Measurements from ENCODE around the gene MOV10. TPM values are rescaled to one million over a fixed set of nuclear protein-coding genes. Genes with fewer than 3 reads are reported as not detected.

The MOV10 gene
- total and polyA plus RNA-seq, 2 of the 13 experiments (the other 11 are each of a cell fraction or from before 2014, with no cell fraction given): 56.4 to 58.2 TPM

DNA sequence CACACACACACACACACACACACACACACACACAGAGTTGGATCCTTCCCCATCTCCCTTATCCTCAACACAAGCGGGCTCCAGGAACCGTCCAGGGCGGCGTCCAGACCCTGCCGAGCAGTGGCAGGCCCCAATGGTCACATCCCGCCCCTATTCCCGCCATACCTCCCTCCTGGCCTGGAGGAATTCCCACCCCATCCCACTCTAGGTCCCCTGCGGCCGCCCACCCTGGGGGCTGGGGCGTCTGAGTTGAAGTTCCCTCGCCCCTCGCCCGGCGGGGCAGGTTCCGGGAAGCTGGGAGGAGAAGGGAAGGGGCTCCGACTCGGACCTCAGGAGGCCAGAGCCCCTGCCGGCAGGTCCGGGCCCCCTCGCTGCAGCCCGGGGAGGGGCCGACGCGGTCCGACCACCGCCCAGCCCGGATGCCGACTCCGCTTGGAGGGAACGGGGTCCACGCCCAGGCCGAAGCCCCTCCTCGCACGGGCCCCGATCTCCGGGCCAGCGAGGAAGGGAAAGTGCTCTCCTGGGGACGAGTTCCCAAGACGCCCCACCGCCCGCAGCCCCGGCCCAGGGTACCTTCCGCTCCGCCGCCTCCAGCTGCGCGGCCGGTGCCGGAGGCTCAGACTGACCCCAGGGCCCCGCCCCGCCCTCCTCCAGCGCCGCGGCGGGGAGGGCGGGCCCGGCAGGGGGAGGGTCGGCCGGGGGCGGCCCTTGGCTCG, 32.2 kb downstream of the MOV10 start, which contains the start of gene RHOC:
TSS of gene RHOC (minus strand) at position 623 of the 716 bp plus-strand sequence. CDS start 3,328 bp downstream, outside the sequence.
- Histone ChIP-seq H3K79me2 (ENCODE audit: insufficient read depth, low read length) (peaks cover 22% of the 10 kb centered on the region), H3K27ac (ENCODE audit: extremely low read length, insufficient read depth, low read length) (peak within 1 kb of the TSS; percentile 78), H3K36me3 (replicated peaks in 1 of 2; ENCODE audit: control insufficient read depth in 1 of 2, insufficient read depth in 2 of 2, low read length in 2 of 2) (peaks cover 0 to 16% of the 10 kb centered on the region in 2 experiments; a peak in 4 of 5 replicates), H3K4me1 (ENCODE audit: insufficient read depth, low read length) (peaks cover 46% of the 10 kb centered on the region), H3K9me3 (ENCODE audit: low read length) (no peaks in the 10 kb centered on the region), H3K4me3 (replicated peaks in 1 of 3; ENCODE audit: insufficient read depth in 1 of 3, low read depth in 2 of 3, low read length in 3 of 3) (peak within 1 kb of the TSS; percentile 96 to 99 (median 98)), H3K9ac (ENCODE audit: insufficient read depth, low read depth, low read length) (peak within 1 kb of the TSS; percentile 85), H3K27me3 (ENCODE audit: control insufficient read depth in 1 of 2, insufficient read depth in 2 of 2, low read length in 2 of 2) (peaks cover 4 to 38% of the 10 kb centered on the region in 2 experiments; a peak in 4 of 5 replicates), H3K4me2 (ENCODE audit: low read depth, low read length) (peak within 1 kb of the TSS; percentile 99), H2AFZ (ENCODE audit: low read length) (peak within 1 kb of the TSS; percentile 66), H4K20me1 (ENCODE audit: insufficient read depth, low read length) (no peaks in the 10 kb centered on the region)
- intact Hi-C loops (cut with micrococcal nuclease; ENCODE audit: unreplicated experiment) (loop anchor here (1.0 to 2.0 kb wide), 2 partner anchors 87 to 312 kb away; partner anchors contain the start of genes CAPZA1 and ST7L), in situ Hi-C loops (cut with HindIII; ENCODE audit: extremely low pct_ligation_motif_present, low pct_unique_long_range_greater_than_20kb) (loop anchor here (5.0 to 25.0 kb wide), 5 partner anchors 34 to 331 kb away; partner anchors contain the start of genes CAPZA1, MOV10, ST7L and WNT2B)
- 2% methylated on average over 11 of the region's 61 CpGs for WGBS (ENCODE audit: low lambda C conversion rate)
- ChIA-PET POLR2A (interaction anchor here (0.7 to 3.0 kb wide), 5 partner anchors 9 to 45 kb away, joined by 3 to 40 read pairs (median 3); partner anchors contain the start of gene MOV10), CTCF (ENCODE audit: low intra/inter-chr PET ratio, low total read pairs) (interaction anchor here (1.7 to 2.6 kb wide), 2 partner anchors 32 to 316 kb away, joined by 6 to 17 read pairs; partner anchors contain the start of gene MOV10)
- BruUV-seq (replicated peaks): no TSS peak
- DNase-seq (ENCODE audit: low spot score) (no peak), ATAC-seq (peak; percentile 72), FAIRE-seq (no peak)
- TF ChIP-seq HNF4G (IDR thresholded peaks at IDR 0.05; ENCODE audit: borderline replicate concordance, low read depth, low read length) (no peak), HNF4G (CRISPR knock-in tag; IDR thresholded peaks at IDR 0.05; ENCODE audit: borderline replicate concordance, low read depth) (no peak), ZNF569 (CRISPR knock-in tag; IDR thresholded peaks at IDR 0.05; ENCODE audit: borderline replicate concordance) (no peak), HNRNPK (IDR thresholded peaks at IDR 0.05; ENCODE audit: low read depth, low read length, poor library complexity, severe bottlenecking) (peak; percentile 55), ZNF761 (CRISPR knock-in tag; conservative IDR thresholded peaks at IDR 0.05) (no peak), ZNF24 (IDR thresholded peaks at IDR 0.05) (no peak), MYC (CRISPR knock-in tag; IDR thresholded peaks at IDR 0.05; ENCODE audit: borderline replicate concordance) (no peak; the same call in 1 of the 2 replicates)
- TF ChIP-seq, protein P1, sequence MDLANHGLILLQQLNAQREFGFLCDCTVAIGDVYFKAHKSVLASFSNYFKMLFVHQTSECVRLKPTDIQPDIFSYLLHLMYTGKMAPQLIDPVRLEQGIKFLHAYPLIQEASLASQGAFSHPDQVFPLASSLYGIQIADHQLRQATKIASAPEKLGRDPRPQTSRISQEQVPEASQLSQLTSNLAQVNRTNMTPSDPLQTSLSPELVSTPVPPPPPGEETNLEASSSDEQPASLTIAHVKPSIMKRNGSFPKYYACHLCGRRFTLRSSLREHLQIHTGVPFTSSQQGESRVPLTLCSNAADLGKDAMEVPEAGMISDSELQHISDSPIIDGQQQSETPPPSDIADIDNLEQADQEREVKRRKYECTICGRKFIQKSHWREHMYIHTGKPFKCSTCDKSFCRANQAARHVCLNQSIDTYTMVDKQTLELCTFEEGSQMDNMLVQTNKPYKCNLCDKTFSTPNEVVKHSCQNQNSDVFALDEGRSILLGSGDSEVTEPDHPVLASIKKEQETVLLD (CRISPR knock-in tag; IDR thresholded peaks at IDR 0.05; ENCODE audit: low read depth): no peak
- TF ChIP-seq, protein P2, sequence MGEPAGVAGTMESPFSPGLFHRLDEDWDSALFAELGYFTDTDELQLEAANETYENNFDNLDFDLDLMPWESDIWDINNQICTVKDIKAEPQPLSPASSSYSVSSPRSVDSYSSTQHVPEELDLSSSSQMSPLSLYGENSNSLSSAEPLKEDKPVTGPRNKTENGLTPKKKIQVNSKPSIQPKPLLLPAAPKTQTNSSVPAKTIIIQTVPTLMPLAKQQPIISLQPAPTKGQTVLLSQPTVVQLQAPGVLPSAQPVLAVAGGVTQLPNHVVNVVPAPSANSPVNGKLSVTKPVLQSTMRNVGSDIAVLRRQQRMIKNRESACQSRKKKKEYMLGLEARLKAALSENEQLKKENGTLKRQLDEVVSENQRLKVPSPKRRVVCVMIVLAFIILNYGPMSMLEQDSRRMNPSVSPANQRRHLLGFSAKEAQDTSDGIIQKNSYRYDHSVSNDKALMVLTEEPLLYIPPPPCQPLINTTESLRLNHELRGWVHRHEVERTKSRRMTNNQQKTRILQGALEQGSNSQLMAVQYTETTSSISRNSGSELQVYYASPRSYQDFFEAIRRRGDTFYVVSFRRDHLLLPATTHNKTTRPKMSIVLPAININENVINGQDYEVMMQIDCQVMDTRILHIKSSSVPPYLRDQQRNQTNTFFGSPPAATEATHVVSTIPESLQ (CRISPR knock-in tag; conservative IDR thresholded peaks at IDR 0.05): no peak
- TF ChIP-seq, protein P3, sequence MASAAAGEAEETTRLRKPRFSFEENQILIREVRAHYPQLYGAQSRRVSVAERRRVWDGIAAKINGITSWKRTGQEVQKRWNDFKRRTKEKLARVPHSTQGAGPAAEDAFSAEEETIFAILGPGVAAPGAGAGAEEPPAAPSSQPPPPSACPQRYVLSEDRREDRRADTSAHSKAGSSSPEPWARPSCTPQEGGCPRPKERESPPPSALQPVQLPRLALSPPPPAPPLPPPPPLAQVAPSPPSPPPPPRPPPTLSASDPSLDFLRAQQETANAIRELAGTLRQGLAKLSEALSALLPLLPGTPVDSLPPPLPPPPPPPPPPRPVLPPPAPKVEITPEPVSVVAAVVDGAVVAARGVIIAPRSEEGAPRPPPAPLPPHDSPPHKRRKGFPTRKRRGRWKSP (CRISPR knock-in tag; IDR thresholded peaks at IDR 0.05): no peak
- TF ChIP-seq, protein P4, sequence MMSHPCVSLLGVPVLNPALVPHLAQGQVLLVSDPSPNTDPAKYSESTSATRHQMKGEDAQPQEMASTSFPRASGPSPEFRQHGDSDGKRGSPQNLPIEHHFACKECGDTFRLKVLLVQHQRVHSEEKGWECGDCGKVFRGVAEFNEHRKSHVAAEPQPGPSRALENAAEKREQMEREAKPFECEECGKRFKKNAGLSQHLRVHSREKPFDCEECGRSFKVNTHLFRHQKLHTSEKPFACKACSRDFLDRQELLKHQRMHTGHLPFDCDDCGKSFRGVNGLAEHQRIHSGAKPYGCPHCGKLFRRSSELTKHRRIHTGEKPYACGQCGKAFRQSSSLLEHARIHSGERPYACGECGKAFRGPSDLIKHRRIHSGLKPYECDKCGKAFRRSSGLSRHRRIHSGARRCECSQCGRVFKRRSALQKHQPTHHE (CRISPR knock-in tag; IDR thresholded peaks at IDR 0.05; ENCODE audit: borderline replicate concordance): no peak
- TF ChIP-seq, protein P5, sequence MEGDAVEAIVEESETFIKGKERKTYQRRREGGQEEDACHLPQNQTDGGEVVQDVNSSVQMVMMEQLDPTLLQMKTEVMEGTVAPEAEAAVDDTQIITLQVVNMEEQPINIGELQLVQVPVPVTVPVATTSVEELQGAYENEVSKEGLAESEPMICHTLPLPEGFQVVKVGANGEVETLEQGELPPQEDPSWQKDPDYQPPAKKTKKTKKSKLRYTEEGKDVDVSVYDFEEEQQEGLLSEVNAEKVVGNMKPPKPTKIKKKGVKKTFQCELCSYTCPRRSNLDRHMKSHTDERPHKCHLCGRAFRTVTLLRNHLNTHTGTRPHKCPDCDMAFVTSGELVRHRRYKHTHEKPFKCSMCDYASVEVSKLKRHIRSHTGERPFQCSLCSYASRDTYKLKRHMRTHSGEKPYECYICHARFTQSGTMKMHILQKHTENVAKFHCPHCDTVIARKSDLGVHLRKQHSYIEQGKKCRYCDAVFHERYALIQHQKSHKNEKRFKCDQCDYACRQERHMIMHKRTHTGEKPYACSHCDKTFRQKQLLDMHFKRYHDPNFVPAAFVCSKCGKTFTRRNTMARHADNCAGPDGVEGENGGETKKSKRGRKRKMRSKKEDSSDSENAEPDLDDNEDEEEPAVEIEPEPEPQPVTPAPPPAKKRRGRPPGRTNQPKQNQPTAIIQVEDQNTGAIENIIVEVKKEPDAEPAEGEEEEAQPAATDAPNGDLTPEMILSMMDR (CRISPR knock-in tag; IDR thresholded peaks at IDR 0.05): no peak
- TF ChIP-seq, protein P6, sequence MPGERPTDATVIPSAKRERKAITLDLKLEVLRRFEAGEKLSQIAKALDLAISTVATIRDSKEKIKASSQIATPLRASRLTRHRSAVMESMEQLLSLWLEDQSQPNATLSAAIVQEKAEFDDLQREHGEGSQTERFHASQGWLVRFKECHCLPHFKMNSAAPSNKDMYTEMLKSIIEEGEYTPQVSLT (CRISPR knock-in tag; IDR thresholded peaks at IDR 0.05; ENCODE audit: borderline replicate concordance, low read depth): peak; percentile 24; the same call in 1 of the 2 replicates
